Upper lobe of right lung (tissue), 1 donor: ENCODE results near the gene TULP3. TPM values are rescaled to one million over a fixed set of nuclear protein-coding genes. Genes with fewer than 3 reads are reported as not detected.
A peak's percentile ranks its signal among the peaks of the same experiment; 100 is the strongest.

ENCODE experiments used
- ATAC-seq: fragments of 200-7000 bp; cut with Tn5 transposase; one replicate; pipeline ENCODE4 v1.9.1; 2020; ENCODE audit warnings: mild to moderate bottlenecking, moderate library complexity
- DNase-seq: peaks from one replicate; pipeline ENCODE4 v3.0.0-alpha.2; 2020
- H3K27ac ChIP-seq: fragments of 200-600 bp; one replicate; pipeline ENCODE4 v1.8.0; 2022
- H3K27me3 ChIP-seq: fragments of 200-600 bp; one replicate; pipeline ENCODE4 v1.8.0; 2022; ENCODE audit warnings: mild to moderate bottlenecking
- H3K36me3 ChIP-seq: fragments of 200-600 bp; one replicate; pipeline ENCODE4 v1.8.0; 2022
- H3K4me1 ChIP-seq: fragments of 200-600 bp; one replicate; pipeline ENCODE4 v1.8.0; 2022
- H3K4me3 ChIP-seq: fragments of 200-600 bp; one replicate; pipeline ENCODE4 v1.8.0; 2022; ENCODE audit warnings: mild to moderate bottlenecking
- H3K9me3 ChIP-seq: fragments of 200-600 bp; one replicate; pipeline ENCODE4 v1.8.0; 2022
- intact Hi-C: fragments of 100-400 bp; cut with DNase I; formaldehyde crosslinking; loops from one replicate; pipeline ENCODE4 v1.11.0; 2022
- total RNA-seq: library from RNA; stranded (reverse); fragmentation: NEBNext Ultra II Directional; extraction: Animal tissue kit (Norgen Biotek cat#: 25700); gene quantifications from one replicate; pipeline ENCODE4 v1.2.1, GENCODE V29; 2021
- TF ChIP-seq, protein P1 (sequence below): fragments of 200-600 bp; IDR thresholded peaks from one replicate; pipeline ENCODE4 v1.8.0; 2022; ENCODE audit warnings: antibody characterized with exemption
- donor health status: DM: no; HTN: yes; CAD: no; lungs with severe emphysema.

TULP3 gene
- total RNA-seq, 1 donor from 2014 or later = 16.3 TPM

DNA sequence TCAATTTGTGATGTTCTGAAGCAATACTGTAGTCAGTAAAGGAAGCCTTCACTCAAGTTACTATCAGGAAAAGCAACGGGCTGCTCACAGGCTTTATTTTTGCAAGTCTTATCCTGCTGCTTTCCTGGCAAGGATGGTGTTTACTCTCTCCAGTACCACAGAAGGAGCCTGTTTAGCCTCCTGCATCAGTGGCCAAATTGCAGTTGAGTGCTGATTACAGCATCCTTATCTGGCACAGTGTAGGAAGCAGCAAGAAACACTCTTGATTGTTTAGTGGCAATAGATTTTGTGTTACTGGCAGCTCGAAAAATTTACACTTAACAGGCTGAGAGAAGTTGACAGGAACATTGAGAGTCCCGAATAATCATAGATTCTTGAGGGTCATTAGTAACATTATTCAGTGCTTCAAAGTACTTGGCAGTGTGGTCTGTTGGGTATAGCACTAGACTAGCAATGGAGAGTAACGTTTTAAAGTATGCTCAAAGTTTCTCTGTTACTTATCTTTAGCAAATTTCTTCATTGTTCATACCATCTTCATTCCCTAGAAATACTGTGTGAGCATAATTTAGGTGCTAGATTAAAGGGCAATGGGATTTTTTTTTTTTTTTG, 11.7 kb downstream of the TULP3 start:
- Histone ChIP-seq H3K4me3 (no peak overlapping the region), H3K9me3 (no peaks in the 10 kb centered on the region), H3K36me3 (no peaks in the 10 kb centered on the region), H3K27me3 (no peaks in the 10 kb centered on the region), H3K27ac (no peak overlapping the region), H3K4me1 (peaks cover 8% of the 10 kb centered on the region)
- ATAC-seq = peak; percentile 91
- intact Hi-C loops = no loop called here
- no peak for DNase-seq
- TF ChIP-seq, protein P1, sequence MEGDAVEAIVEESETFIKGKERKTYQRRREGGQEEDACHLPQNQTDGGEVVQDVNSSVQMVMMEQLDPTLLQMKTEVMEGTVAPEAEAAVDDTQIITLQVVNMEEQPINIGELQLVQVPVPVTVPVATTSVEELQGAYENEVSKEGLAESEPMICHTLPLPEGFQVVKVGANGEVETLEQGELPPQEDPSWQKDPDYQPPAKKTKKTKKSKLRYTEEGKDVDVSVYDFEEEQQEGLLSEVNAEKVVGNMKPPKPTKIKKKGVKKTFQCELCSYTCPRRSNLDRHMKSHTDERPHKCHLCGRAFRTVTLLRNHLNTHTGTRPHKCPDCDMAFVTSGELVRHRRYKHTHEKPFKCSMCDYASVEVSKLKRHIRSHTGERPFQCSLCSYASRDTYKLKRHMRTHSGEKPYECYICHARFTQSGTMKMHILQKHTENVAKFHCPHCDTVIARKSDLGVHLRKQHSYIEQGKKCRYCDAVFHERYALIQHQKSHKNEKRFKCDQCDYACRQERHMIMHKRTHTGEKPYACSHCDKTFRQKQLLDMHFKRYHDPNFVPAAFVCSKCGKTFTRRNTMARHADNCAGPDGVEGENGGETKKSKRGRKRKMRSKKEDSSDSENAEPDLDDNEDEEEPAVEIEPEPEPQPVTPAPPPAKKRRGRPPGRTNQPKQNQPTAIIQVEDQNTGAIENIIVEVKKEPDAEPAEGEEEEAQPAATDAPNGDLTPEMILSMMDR = no peak

DNA sequence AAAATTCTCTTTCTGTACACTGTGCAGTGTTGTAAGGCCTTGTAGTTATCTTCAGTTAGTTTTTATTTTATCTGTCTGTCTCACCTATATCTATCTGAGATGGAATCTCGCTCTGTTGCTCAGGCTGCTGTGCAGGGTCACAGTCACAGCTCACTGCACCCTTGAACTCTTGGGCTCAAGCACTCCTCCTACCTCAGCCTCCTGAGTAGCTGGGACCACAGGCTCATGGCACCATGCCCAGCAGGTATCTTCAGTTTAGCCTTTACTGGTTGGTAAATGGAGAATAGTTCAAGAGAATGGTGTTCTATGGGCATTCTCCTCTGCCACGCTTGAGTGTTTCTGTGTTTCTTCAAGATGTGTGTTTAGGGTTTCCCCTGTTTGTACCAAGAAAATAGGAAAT, 13.6 kb downstream of the TULP3 start:
- intact Hi-C loops = no loop called here

DNA sequence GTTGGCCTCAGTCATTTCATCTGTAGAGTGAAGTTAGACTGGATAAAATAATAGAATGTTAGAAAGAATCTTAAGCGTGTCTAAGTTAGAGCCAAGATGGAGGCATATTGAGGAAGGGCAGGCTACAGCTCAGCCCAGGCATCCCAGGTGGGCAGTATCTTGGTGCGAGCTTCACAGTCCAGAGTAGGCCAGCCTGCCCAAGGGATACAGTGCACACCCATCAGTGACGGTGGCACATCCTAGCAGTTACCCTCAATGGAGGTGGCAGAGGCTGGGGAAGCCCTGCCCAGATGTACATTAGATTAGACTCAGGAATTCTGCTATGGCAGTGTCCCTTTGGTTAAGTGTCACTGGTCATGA, 21.5 kb downstream of the TULP3 start:
- no peak overlapping the region for H3K27ac ChIP-seq
- ATAC-seq = no peak
- H3K36me3 ChIP-seq = peaks cover 16% of the 10 kb centered on the region
- no peak overlapping the region for H3K4me3 ChIP-seq
- no peak for DNase-seq
- intact Hi-C loops = no loop called here
- no peaks in the 10 kb centered on the region for H3K27me3 ChIP-seq
- no peaks in the 10 kb centered on the region for H3K9me3 ChIP-seq
- H3K4me1 ChIP-seq = no peaks in the 10 kb centered on the region
- TF ChIP-seq, protein P1 = no peak

More for the DNA sequence above, 13.6 kb downstream of the TULP3 start:
- Histone ChIP-seq H3K36me3 (peaks cover under 1% of the 10 kb centered on the region), H3K27ac (no peak overlapping the region), H3K9me3 (no peaks in the 10 kb centered on the region), H3K4me1 (peaks cover 8% of the 10 kb centered on the region), H3K4me3 (no peak overlapping the region), H3K27me3 (no peaks in the 10 kb centered on the region)
- DNase-seq (no peak), ATAC-seq (no peak)
- TF ChIP-seq, protein P1 = no peak

DNA sequence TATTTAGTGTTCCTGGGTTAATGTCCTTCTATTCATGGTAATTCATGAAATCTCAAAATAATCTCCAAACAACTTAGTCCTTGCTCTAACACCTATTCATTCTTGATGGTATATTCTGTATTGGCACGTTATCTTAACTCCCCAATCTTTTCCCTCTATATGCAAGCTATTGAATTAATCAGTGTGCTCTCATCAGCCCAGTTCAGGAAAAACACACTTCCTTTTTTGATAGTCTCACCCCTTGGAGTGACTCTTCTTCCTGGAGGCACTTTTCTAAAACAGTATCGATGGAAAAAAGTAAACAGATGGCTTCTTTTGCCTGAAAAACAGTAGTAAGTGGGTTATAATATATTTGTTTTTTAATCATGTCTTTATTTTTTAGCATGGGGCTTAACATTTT, 28.6 kb downstream of the TULP3 start:
- H3K4me3 ChIP-seq = no peak overlapping the region
- TF ChIP-seq, protein P1 = no peak
- H3K27ac ChIP-seq = no peak overlapping the region
- DNase-seq (no peak), ATAC-seq (no peak)
- peaks cover 41% of the 10 kb centered on the region for H3K36me3 ChIP-seq
- no peaks in the 10 kb centered on the region for H3K9me3 ChIP-seq
- no peaks in the 10 kb centered on the region for H3K4me1 ChIP-seq
- intact Hi-C loops = no loop called here
- H3K27me3 ChIP-seq = no peaks in the 10 kb centered on the region

DNA sequence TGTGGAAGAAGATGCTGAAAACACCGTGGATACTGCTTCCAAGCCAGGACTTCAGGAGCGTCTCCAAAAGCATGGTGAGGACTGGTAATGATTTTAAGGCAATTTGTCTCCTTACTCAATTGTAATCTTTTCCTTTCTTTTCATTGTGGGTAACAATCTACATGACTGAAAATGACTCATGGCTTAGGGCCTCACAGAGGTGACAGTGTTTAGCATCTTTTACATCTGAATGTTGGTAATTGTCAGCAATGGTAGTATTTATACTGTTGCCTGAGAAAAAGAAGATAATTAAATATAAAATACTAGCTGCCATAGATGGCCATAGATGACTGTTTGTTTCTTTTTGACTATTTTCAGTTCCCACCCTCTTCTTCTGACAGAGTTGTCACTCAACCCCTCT, 31.6 kb downstream of the TULP3 start:
- Histone ChIP-seq H3K27ac (no peak overlapping the region), H3K9me3 (no peaks in the 10 kb centered on the region), H3K36me3 (peaks cover 56% of the 10 kb centered on the region), H3K4me3 (no peak overlapping the region), H3K27me3 (no peaks in the 10 kb centered on the region), H3K4me1 (no peaks in the 10 kb centered on the region)
- intact Hi-C loops = no loop called here
- TF ChIP-seq, protein P1 = no peak
- ATAC-seq (no peak), DNase-seq (no peak)

DNA sequence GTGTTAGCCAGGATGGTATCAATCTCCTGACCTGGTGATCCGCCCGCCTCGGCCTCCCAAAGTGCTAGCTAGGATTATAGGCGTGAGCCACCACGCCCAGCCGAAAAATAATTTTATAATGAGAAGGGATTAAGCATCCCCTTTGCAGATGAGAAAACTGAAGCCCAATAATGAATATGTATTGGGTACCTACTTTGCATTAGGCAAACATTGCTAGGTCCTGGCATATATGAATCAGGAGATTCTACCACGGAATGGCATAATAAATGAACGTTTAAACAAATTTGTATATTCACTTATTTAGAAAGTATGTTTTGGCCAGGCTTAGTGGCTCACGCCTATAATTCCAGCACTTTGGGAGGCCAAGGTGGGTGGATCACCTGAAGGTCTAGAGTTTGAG, 32.4 kb downstream of the TULP3 start:
- no peak for ATAC-seq
- no peak for DNase-seq
- Histone ChIP-seq H3K27me3 (no peaks in the 10 kb centered on the region), H3K9me3 (no peaks in the 10 kb centered on the region), H3K4me1 (no peaks in the 10 kb centered on the region), H3K36me3 (peaks cover 62% of the 10 kb centered on the region), H3K27ac (no peak overlapping the region), H3K4me3 (no peak overlapping the region)
- TF ChIP-seq, protein P1 = no peak
- intact Hi-C loops = no loop called here
